ENCODE measurements around the gene CABLES1. TPM values are rescaled to one million over a fixed set of nuclear protein-coding genes. Genes with fewer than 3 reads are reported as not detected.

CABLES1 gene
- total and polyA plus RNA-seq, 2 of the 8 experiments (the other 6 are each of a cell fraction or from before 2014, with no cell fraction given): 9.2 to 26.4 TPM

- Histone ChIP-seq H3K27me3 (replicated peaks in 1 of 4; ENCODE audit: control insufficient read depth in 3 of 4, extremely low read depth in 1 of 4, insufficient read depth in 3 of 4, low read length in 3 of 4) (no peaks in the 10 kb centered on the region), H3K36me3 (ENCODE audit: control insufficient read depth in 2 of 4, insufficient read depth in 4 of 4, low read length in 3 of 4) (peaks cover 0 to 9% (median 4%) of the 10 kb centered on the region in 4 experiments; a peak in 3 of 8 replicates), H3K9ac (replicated peaks in 1 of 4; ENCODE audit: extremely low read depth in 1 of 4, low read depth in 3 of 4, low read length in 3 of 4) (peak overlapping the region in 1 of 4 experiments; percentile 5; a peak in 1 of 7 replicates), H4K5ac (ENCODE audit: insufficient read length, low read depth, low read length) (no peak overlapping the region), H3K79me2 (ENCODE audit: control insufficient read depth in 1 of 2, insufficient read depth in 2 of 2, low read length in 2 of 2) (no peaks in the 10 kb centered on the region), H3K4me3 (ENCODE audit: extremely low read depth in 1 of 4, insufficient read depth in 2 of 4, low read depth in 3 of 4, low read length in 4 of 4) (no peak overlapping the region), H4K91ac (replicated peaks; ENCODE audit: insufficient read length, low read length) (peak overlapping the region; percentile 26), H2BK5ac (ENCODE audit: low read depth, low read length) (peak overlapping the region; percentile 61), H2BK15ac (ENCODE audit: low read length) (no peak overlapping the region), H2BK12ac (ENCODE audit: low read depth, low read length) (0 out of 2 replicates have a peak overlapping the region, but pooled peaks have one; percentile 55), H4K20me1 (replicated peaks in 1 of 2; ENCODE audit: control insufficient read depth in 1 of 2, insufficient read depth in 2 of 2, low read length in 2 of 2) (no peaks in the 10 kb centered on the region), H2AFZ (ENCODE audit: low read length) (no peak overlapping the region), H2BK120ac (replicated peaks; ENCODE audit: low read depth, low read length) (no peak overlapping the region), H3K14ac (ENCODE audit: insufficient read length) (no peak overlapping the region), H3K56ac (replicated peaks; ENCODE audit: insufficient read length, low read depth, low read length) (no peak overlapping the region), H3K23ac (ENCODE audit: insufficient read length) (no peak overlapping the region), H3K9me3 (ENCODE audit: insufficient read depth in 2 of 2, low read depth in 1 of 2, low read length in 1 of 2) (no peaks in the 10 kb centered on the region), H2BK20ac (ENCODE audit: low read length) (no peak overlapping the region), H4K8ac (ENCODE audit: extremely low read depth, insufficient read depth, low read length) (no peak overlapping the region; the same call in 1 of the 2 replicates), H3K4me1 (replicated peaks in 1 of 4; ENCODE audit: control insufficient read depth in 3 of 4, insufficient read depth in 4 of 4, low read length in 3 of 4) (peaks cover 4 to 10% (median 6%) of the 10 kb centered on the region in 4 experiments), H3K4ac (replicated peaks; ENCODE audit: insufficient read length, low read depth, low read length) (no peak overlapping the region), H3K18ac (ENCODE audit: extremely low read depth, low read length) (no peak overlapping the region), H2AK5ac (ENCODE audit: low read depth, low read length) (no peak overlapping the region), H3K27ac (ENCODE audit: low read depth, low read length) (no peak overlapping the region), H3K23me2 (ENCODE audit: low read depth, low read length) (no peaks in the 10 kb centered on the region), H3K4me2 (ENCODE audit: insufficient read depth in 1 of 2, low read depth in 2 of 2, low read length in 2 of 2) (no peak overlapping the region), H3K79me1 (ENCODE audit: low read depth, low read length) (no peaks in the 10 kb centered on the region; the same call in 1 of the 2 replicates)
- POLR2A ChIA-PET (ENCODE audit: partially characterized antibody): interaction anchor here (1.1 kb wide), 1 partner anchor 12 kb away, joined by 3 read pairs; no protein-coding TSS in a partner anchor
- TF ChIP-seq TBP (IDR thresholded peaks at IDR 0.05; ENCODE audit: low read depth, low read length) (no peak), TEAD4 (IDR thresholded peaks at IDR 0.05; ENCODE audit: low read depth, low read length) (no peak), HDAC2 (IDR thresholded peaks at IDR 0.05; ENCODE audit: borderline replicate concordance in 1 of 2, low read depth in 2 of 2, low read length in 2 of 2) (no peak), KDM5A (IDR thresholded peaks at IDR 0.05; ENCODE audit: low read length) (no peak), KDM4A (IDR thresholded peaks at IDR 0.05; ENCODE audit: low read depth, low read length, severe bottlenecking) (no peak), BCL11A (IDR thresholded peaks at IDR 0.05; ENCODE audit: low read depth in 2 of 2, low read length in 2 of 2) (no peak), MAFK (IDR thresholded peaks at IDR 0.05; ENCODE audit: low read depth, low read length) (no peak), CBX5 (IDR thresholded peaks at IDR 0.05; ENCODE audit: low read depth, low read length) (no peak), YY1 (IDR thresholded peaks at IDR 0.05; ENCODE audit: low read depth, low read length) (no peak), CREB1 (IDR thresholded peaks at IDR 0.05) (no peak), EP300 (IDR thresholded peaks at IDR 0.05; ENCODE audit: borderline replicate concordance in 1 of 2, low read depth in 2 of 2, low read length in 2 of 2) (no peak), TAF1 (IDR thresholded peaks at IDR 0.05; ENCODE audit: low read depth, low read length) (no peak), POU5F1 (IDR thresholded peaks at IDR 0.05; ENCODE audit: low read depth, low read length) (no peak)
- WGBS, 2 experiments (ENCODE audit: extremely low coverage in 1 of 2, insufficient coverage in 1 of 2, insufficient read length in 1 of 2, insufficient replicate concordance in 2 of 2, low coverage in 1 of 2, low lambda C conversion rate in 2 of 2, missing lambda C conversion rate in 1 of 2): 94% methylated on average over 20 of the region's 20 CpGs; no CpG with 5 or more reads in 1 of the 2 experiments
- DNase-seq (ENCODE audit: low read depth in 1 of 2, low spot score in 2 of 2) (no peak), FAIRE-seq (no peak)
- CTCF ChIA-PET (ENCODE audit: partially characterized antibody): no interaction called here
Observed at GRCh38 chr18:23231340-23232021, 96.2 kb downstream of the CABLES1 start.
